Vagina (tissue), 2 donors: ENCODE data around the gene TMPRSS11E.
"Not testable (repeated sequence)": the region's sequence is repeated elsewhere in the genome, so short reads cannot be mapped to it uniquely, and the experiment has no call there.

ENCODE experiments used
- POLR2AphosphoS5 ChIP-seq, 2 donors: sonication (generic); formaldehyde crosslinking; IDR thresholded peaks; one replicate each; pipeline ENCODE4 v1.9.0; 2017; ENCODE audit warnings: antibody characterized with exemption in 2 of 2, mild to moderate bottlenecking in 2 of 2, low read depth in 1 of 2; ENCODE audit not compliant: insufficient read depth in 1 of 2
- TF ChIP-seq, protein P1 (sequence below), 3 experiments: fragments of 450-650 bp in 2 of 3; fragments of 200-600 bp in 1 of 3; sonication (generic) in 1 of 3; IDR thresholded peaks; one replicate each; pipeline ENCODE4 v1.5.1; 2017 to 2019; ENCODE audit warnings: antibody characterized with exemption in 3 of 3, mild to moderate bottlenecking in 2 of 3, moderate library complexity in 2 of 3

DNA sequence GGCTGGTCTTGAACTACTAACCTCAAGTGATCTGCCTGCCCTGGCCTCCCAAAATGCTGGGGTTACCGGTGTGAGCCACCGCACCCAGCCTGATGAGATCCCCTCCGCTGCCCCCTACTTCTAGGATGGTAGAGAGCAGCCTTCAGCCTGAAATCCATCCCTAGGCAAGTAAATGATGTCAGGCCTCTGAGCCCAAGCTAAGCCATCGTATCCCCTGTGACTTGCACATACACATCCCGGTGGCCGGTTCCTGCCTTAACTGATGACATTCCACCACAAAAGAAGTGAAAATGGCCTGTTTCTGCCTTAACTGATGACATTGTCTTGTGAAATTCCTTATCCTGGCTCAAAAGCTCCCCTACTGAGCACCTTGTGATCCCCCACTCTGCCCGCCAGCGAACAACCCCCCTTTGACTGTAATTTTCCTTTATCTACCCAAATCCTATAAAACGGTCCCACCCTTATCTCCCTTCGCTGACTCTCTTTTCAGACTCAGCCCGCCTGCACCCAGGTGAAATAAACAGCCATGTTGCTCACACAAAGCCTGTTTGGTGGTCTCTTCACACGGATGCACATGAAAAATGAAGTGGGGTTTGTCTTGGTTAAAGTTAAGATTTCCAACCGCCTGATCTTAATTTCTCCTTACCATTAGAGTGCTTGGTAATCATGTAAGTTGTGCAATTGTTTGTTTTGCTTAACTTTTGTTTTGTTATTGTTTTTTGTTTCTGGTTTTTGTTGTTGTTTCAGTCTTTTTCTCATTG is 41.4 kb upstream of the TMPRSS11E start:
- not testable (repeated sequence) for TF ChIP-seq POLR2AphosphoS5 (IDR thresholded peaks at IDR 0.05; ENCODE audit: insufficient read depth in 1 of 2, low read depth in 1 of 2)
- TF ChIP-seq, protein P1, sequence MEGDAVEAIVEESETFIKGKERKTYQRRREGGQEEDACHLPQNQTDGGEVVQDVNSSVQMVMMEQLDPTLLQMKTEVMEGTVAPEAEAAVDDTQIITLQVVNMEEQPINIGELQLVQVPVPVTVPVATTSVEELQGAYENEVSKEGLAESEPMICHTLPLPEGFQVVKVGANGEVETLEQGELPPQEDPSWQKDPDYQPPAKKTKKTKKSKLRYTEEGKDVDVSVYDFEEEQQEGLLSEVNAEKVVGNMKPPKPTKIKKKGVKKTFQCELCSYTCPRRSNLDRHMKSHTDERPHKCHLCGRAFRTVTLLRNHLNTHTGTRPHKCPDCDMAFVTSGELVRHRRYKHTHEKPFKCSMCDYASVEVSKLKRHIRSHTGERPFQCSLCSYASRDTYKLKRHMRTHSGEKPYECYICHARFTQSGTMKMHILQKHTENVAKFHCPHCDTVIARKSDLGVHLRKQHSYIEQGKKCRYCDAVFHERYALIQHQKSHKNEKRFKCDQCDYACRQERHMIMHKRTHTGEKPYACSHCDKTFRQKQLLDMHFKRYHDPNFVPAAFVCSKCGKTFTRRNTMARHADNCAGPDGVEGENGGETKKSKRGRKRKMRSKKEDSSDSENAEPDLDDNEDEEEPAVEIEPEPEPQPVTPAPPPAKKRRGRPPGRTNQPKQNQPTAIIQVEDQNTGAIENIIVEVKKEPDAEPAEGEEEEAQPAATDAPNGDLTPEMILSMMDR (IDR thresholded peaks at IDR 0.05): not testable (repeated sequence)
